ENCODE measurements around the gene KRT28.
A peak's percentile ranks its signal among the peaks of the same experiment; 100 is the strongest.
"Not testable (repeated sequence)": the region's sequence is repeated elsewhere in the genome, so short reads cannot be mapped to it uniquely, and the experiment has no call there.

Gene KRT28

GRCh38 chr17:40818733-40819527, 19.2 kb upstream of the KRT28 start:
- DNase-seq, result peak; percentile 81

- no peak for DNase-seq
Measured at GRCh38 chr17:40818343-40818732, 18.6 kb upstream of the KRT28 start.

DNA sequence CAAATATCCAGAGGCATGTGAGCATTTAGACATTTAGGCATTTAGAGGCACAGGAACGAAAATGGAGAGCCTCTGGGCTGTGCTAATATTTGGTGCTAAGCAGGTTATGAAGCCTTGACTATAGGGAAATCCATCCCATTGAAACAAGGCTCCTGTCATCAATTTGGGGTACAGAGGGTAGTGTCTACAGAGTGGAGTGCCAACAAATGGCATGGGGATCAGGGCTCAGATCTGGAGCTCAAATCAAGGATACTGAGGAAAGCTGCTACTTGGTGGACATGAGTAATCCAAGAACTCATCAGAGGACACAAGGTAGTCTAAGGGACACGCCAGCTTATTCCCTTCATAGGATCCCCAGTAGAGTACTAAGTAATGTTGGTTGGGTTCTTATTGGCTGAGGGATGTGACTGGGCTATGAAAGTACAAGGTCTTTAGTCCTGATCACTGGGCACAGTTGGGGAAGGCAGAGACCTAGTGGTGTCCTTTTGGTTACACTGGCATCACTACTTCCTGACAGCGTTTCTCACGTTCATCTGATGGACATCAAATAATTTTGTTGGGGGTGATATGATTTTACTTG, 17.4 kb upstream of the KRT28 start:
- DNase-seq, result no peak

- no peak for DNase-seq
Measured at GRCh38 chr17:40816569-40816968, 16.8 kb upstream of the KRT28 start.

DNA sequence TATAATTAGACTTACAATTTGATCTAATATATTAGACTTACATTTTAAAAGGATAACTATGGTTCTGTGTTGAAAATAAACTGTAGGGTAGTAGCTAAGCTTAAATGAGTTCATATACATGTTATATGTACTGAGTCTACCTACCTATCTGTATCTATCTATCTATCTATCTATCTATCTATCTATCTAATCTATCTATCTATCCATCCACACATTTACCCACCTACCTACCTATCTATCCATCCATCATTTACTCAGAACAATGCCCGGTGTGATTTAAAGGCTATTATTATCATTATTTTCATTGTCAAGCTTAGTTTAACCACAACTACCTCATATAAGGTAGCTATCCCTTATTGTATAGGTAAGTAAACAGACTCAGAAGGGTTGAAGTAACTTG, 15.6 kb upstream of the KRT28 start:
- DNase-seq, result no peak

DNA sequence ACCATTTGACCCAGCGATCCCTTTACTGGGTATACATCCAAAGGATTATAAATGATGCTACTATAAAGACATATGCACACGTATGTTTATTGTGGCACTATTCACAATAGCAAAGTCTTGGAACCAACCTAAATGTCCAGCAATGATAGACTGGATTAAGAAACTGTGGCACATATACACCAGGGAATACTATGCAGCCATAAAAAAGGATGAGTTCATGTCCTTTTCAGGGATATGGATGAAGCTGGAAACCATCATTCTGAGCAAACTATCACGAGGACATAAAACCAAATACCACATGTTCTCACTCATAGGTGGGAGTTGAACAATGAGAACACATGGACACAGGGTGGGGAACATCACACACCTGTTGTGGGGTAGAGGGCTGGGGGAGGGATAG, 14.9 kb upstream of the KRT28 start:
- DNase-seq, result not testable (repeated sequence)

- no peak for DNase-seq
Measured at GRCh38 chr17:40813804-40814203, 14.0 kb upstream of the KRT28 start.

- no peak for DNase-seq
Measured at GRCh38 chr17:40812639-40813038, 12.9 kb upstream of the KRT28 start.

DNA sequence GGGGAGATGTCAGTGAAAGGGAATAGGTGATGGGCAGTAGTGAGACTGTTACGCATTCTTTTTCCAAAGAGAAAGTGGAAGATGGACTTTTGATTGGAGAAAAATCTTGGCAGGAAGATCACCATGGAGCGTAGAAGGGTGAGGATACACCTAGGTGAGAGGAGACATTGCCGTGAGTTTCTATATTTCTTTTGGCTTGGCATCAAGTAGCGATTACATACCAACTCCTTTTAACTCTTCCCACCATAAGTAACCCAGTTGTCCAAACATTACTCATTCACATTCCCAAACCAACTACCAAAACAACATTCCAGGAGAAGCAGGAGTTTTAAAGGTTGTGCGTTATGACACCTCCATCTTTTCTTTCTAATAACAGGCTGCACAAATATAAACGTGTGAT, 10.7 kb upstream of the KRT28 start:
- DNase-seq, result no peak

GRCh38 chr17:40809721-40810421, 10.1 kb upstream of the KRT28 start:
- DNase-seq, result no peak

- DNase-seq, result no peak
Measured at GRCh38 chr17:40806131-40806530, 6.4 kb upstream of the KRT28 start.

- DNase-seq, result peak; percentile 75
Measured at GRCh38 chr17:40803617-40804082, 3.9 kb upstream of the KRT28 start.

DNA sequence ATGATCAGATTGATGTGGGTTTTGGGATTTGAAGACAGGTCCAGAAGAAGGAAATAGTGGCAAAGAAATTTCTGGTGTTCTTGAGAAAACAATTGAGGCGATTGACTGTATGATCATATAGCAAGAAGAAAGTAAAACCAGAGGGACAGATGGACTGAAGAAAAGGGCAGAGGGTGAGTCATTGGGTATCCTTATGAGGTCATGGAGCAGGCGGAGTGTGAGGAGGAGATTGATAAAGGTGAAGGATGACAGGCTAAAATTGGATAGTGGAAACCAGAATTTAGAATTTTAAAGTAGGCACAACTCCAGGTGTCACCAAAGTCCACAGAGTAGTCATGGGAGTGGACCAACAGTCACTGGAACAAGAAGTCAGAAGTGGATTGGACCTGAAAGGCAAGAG, 1.4 kb upstream of the KRT28 start:
- no peak for DNase-seq

DNA sequence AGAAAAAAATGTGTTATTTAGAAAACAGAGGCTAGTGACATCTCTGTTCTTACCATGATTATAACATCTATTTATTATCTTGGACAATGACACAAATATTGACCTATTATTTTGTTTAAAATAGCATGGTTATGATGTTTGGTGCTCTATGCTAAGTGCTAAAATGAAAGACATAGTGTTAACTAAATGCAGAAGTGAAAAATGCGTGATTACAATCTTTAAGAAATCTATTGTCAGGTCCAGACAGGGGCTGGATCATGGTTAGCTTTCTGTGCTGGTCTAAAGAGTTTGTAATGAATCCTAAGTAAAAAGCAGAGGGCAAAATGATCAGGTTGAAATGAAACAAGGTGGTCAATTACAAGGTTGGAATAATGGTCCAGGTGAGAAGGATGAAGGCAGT, 622 bp upstream of the KRT28 start:
- no peak for DNase-seq

GRCh38 chr17:40796846-40797245, 2.9 kb downstream of the KRT28 start:
- DNase-seq, result no peak

DNA sequence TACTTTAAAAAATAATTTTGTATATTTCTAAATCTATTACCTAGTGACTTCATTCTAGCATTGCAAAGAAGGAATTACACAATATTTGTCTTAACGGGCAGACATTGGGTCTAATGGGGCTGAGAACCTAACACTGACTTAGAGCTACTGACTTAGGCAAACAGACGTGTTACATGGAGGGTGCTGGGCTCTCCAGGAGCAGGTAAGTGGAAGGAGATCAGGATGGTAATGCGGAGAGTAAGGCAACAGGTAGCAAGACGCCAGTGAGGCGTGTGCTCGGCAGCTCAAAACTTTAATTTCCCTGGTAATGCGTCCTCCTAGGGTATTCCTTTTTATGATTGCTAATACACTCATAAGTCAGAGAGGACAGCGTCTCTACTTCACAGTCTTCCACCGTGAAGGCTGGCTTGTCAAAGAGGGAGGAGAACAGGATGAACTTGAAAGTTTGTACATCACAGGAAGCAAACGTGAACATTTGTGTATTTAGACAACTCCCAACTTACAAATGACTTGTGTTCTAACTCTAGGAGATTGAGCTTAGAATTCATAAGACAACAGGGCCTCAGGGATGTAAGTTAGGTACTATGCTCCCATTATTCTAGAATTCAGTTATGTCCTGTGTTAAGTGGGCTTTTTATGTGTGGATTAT, 4.6 kb downstream of the KRT28 start:
- no peak for DNase-seq

GRCh38 chr17:40794466-40794865, 5.3 kb downstream of the KRT28 start:
- DNase-seq, result no peak

DNA sequence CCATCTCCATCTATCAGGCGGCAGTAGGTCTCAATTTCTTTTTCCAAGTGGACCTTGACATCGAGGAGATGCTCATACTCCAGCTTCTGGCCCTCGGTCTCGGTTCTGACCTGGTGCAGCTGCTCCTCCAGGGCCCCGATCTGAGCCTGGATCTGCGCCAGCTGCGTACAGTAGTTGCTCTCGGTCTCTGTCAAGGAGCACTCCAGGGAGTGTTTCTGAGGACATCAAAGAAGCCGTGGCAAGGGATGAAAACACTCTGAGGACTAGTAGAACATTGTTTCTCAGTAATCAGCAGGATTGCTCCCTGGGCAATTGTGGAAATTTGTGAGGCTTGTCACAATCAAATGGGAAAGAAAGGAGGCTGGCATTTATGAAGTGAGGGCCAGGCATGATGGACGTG, 5.9 kb downstream of the KRT28 start:
- no peak for DNase-seq

GRCh38 chr17:40791787-40792436, 7.8 kb downstream of the KRT28 start:
- no peak for DNase-seq

DNA sequence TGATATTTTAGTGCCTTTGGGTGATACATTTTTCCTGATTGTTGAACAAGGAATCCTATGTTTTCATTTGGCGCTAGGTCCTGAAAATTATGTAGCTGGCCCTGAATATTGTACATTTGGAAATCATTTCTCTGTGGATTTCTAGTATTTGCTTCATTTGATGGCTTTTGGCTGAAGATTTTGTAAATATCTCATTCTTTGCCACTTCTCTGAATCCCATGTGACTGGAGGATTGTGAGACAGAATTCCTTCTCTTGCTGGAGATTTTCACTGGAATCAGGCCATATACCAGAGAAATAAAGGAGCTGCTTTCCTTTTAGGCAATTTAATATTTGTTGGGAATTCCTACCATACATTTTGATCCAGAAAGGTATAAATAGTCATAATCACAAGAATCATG, 8.6 kb downstream of the KRT28 start:
- no peak for DNase-seq

- DNase-seq, result no peak
Measured at GRCh38 chr17:40782450-40782849, 17.3 kb downstream of the KRT28 start, which contains the start of gene KRT27. KRT27 (minus strand) TSS chr17:40782550; CDS start chr17:40782493, 57 bp downstream.

DNA sequence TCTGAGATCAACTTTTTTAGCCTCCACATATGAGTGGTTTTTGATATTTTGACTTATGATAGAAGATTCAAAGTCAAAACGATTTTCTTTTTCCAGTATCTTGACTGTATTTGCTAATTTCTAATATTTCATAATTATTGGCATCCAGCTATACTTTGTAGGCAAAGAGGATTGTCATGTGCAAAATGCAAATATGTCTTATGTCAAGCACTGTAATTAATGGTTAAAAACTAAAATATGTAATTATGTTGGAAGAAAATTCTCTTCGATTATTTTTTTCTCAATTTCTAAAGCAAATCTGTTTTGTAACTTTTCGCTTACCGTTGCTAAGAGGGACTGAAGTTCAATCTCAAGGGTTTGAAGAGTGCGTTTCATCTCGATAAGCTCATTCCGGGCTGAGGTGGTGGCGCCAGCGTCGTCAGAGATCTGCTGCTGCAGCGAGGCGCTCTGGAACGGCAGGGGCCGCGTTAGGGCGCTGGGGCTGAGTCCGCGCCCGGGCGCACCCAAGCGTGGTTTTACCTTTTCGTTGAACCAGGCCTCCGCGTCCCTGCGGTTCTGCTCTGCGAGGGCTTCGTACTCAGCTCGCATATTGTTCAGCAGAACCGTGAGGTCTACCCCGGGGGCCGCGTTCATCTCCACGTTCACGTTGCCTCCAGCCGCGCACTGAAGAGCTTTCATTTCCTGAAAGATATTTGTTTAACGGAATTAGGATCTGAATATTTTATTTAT, 20.4 kb downstream of the KRT28 start:
- DNase-seq, result no peak
